Activated CD4-positive, alpha-beta T cell treated with anti-CD3 and anti-CD28 coated beads, Interleukin-2, amount 10 ng/mL, durations not matched to agents 7 days and 5 days (primary cell): ENCODE data around the gene EYS. TPM values are rescaled to one million over a fixed set of nuclear protein-coding genes. Genes with fewer than 3 reads are reported as not detected.

Experiments
- CTCF ChIA-PET: fragments of 350-600 bp; sonication (Branson Sonifier 250); formaldehyde crosslinking; loops from one replicate; lab custom pipeline; 2021; ENCODE audit warnings: antibody characterized with exemption; lab: Charles Lee
- POLR2A ChIA-PET: fragments of 350-600 bp; sonication (Branson Sonifier 250); formaldehyde crosslinking; loops from one replicate; lab custom pipeline; 2021; ENCODE audit warnings: antibody characterized with exemption; lab: Charles Lee
- DNase-seq: peaks from one replicate; pipeline ENCODE4 v3.0.0-alpha.2; 2020
- H3K27ac Mint-ChIP-seq: one replicate; pipeline ENCODE4 v1.8.0; 2021; ENCODE audit warnings: mild to moderate bottlenecking, moderate library complexity, mixed read lengths
- H3K27me3 Mint-ChIP-seq: one replicate; pipeline ENCODE4 v1.8.0; 2021; ENCODE audit warnings: mixed read lengths
- H3K36me3 Mint-ChIP-seq: one replicate; pipeline ENCODE4 v1.8.0; 2021; ENCODE audit warnings: low read depth, mixed read lengths
- H3K4me1 Mint-ChIP-seq: one replicate; pipeline ENCODE4 v1.8.0; 2021; ENCODE audit warnings: mixed read lengths
- H3K4me3 Mint-ChIP-seq: one replicate; pipeline ENCODE4 v1.8.0; 2021; ENCODE audit warnings: mild to moderate bottlenecking, moderate library complexity, mixed read lengths
- H3K9me3 Mint-ChIP-seq: one replicate; pipeline ENCODE4 v1.8.0; 2021; ENCODE audit warnings: mixed read lengths
- total RNA-seq, 2 experiments: library from RNA; stranded (reverse); gene quantifications; one replicate each; pipeline ENCODE4 v1.2.3, GENCODE V29; 2021

The EYS gene
- total RNA-seq, 2 experiments from 2014 or later: not detected

DNA sequence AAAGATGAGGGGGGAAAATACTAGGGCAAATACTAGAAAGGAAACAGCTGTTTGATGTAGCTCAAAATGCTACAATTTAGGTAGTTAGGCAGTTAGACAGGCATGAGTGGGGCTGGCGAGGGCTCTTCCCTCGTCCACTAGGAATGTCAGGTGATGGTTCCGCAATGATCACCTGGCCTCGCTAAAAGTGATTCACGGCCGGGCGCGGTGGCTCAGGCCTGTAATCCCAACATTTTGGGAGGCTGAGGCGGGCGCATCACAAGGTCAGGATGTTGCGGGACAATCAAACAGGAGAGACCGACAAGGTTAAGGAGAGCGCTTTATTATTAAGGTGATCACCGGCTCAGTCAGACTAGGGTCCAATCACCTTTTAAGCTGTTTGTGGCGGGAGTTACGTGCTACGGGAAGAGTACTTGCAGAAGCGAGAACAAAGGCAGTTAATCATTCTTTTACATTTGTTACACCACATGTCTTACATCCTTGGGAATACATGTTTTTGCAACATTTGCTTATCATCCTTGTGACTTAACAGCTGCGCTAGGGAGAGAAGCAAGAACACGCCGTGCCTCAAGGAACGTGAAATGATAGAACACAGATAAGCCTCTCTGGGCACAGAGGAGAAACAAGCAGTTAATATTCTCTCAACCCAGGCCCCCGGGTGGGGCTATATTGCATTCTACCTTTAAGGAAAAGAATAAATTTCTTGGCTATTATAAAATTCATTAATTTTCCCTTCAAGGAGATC, 1025.4 kb downstream of the EYS start:
- H3K9me3 Mint-ChIP-seq: peaks cover 3% of the 10 kb centered on the region
- POLR2A ChIA-PET: no interaction called here
- H3K4me3 Mint-ChIP-seq: no peak overlapping the region
- no peak overlapping the region for H3K27ac Mint-ChIP-seq
- H3K4me1 Mint-ChIP-seq: no peaks in the 10 kb centered on the region
- no peaks in the 10 kb centered on the region for H3K27me3 Mint-ChIP-seq
- CTCF ChIA-PET: no interaction called here
- DNase-seq: no peak
- H3K36me3 Mint-ChIP-seq: no peaks in the 10 kb centered on the region

DNA sequence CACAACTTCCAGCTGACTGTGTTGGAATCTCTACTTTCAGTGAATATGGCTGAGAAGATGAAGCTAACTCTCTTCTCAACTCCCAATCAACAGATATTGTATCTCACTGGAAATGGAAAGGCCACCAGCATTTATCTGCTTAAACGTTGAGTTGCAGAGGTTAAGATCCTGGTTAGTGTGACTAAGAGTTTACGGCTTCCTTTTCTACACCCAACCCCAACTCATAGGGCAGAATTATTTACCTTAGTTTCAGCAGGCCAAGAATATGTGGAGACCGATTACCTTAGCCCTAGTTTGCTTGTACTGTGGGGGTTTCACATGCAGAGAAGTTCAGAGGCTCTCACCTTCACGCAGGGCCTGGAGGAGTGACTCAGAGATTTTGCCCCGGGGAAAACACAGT, 1026.6 kb downstream of the EYS start:
- H3K9me3 Mint-ChIP-seq: peaks cover 3% of the 10 kb centered on the region
- POLR2A ChIA-PET: no interaction called here
- no peaks in the 10 kb centered on the region for H3K27me3 Mint-ChIP-seq
- no peak overlapping the region for H3K4me3 Mint-ChIP-seq
- no peak for DNase-seq
- no peaks in the 10 kb centered on the region for H3K4me1 Mint-ChIP-seq
- CTCF ChIA-PET: no interaction called here
- no peaks in the 10 kb centered on the region for H3K36me3 Mint-ChIP-seq
- H3K27ac Mint-ChIP-seq: no peak overlapping the region

- Mint-ChIP-seq H3K4me1 (no peaks in the 10 kb centered on the region), H3K4me3 (no peak overlapping the region)
- CTCF ChIA-PET: interaction anchor here (0.5 kb wide), 1 partner anchor 17 kb away, joined by 3 read pairs; no protein-coding TSS in a partner anchor
These were observed 1027.6 kb downstream of the EYS start for GRCh38 chr6:64679416-64679815.

DNA sequence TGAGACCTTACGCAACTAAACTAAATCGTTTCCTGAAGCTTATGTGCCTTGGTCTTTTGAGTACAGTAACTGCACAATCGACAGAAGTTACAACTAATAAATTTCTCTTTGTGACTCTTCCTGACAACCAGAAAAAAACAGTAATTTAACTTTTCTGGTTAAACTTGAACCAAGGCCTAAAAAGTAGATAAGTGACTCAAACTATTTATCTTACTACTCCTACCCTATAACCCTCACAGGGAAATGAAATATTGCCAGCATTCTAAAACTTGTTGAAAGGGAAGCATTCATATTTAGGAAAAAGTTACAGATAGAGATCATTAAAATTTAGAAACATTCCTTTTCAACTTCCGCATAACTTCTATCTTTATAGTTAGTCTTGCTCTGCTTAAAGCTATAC, 1034.4 kb downstream of the EYS start:
- Mint-ChIP-seq H3K4me1 (no peaks in the 10 kb centered on the region), H3K36me3 (no peaks in the 10 kb centered on the region), H3K9me3 (peaks cover 7% of the 10 kb centered on the region), H3K4me3 (no peak overlapping the region), H3K27me3 (no peaks in the 10 kb centered on the region), H3K27ac (no peak overlapping the region)
- ChIA-PET CTCF (no interaction called here), POLR2A (no interaction called here)
- DNase-seq: no peak

More at GRCh38 chr6:64679416-64679815, 1027.6 kb downstream of the EYS start:
- no peak for DNase-seq
- POLR2A ChIA-PET: no interaction called here
- Mint-ChIP-seq H3K36me3 (no peaks in the 10 kb centered on the region), H3K27me3 (no peaks in the 10 kb centered on the region), H3K9me3 (peaks cover 3% of the 10 kb centered on the region), H3K27ac (no peak overlapping the region)

DNA sequence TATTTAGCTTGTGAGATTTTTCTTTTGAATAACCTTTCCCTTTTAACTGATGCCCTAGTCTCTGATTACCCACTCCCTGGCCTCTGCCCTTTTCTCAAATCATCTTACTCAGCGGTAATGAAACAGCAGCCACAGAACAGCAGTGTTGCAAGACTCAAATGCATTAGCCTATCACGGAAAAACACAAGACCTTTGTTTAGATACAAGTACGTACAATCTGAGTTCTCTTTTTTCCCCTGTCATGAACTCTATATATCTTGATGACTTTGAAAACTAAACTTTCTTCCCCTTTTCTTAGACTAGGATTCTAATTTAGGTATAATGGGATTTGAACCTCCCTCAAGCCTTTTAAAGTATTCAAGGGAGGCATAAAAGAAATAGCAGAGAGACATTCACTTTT, 1034.9 kb downstream of the EYS start:
- no peak overlapping the region for H3K27ac Mint-ChIP-seq

GRCh38 chr6:64665137-64665536, 1041.9 kb downstream of the EYS start:
- no peak for DNase-seq

More for the DNA sequence above, 1034.9 kb downstream of the EYS start:
- DNase-seq: no peak
- ChIA-PET CTCF (no interaction called here), POLR2A (no interaction called here)
- H3K27me3 Mint-ChIP-seq: no peaks in the 10 kb centered on the region
- no peaks in the 10 kb centered on the region for H3K36me3 Mint-ChIP-seq
- H3K4me1 Mint-ChIP-seq: no peaks in the 10 kb centered on the region
- H3K9me3 Mint-ChIP-seq: peaks cover 7% of the 10 kb centered on the region
- H3K4me3 Mint-ChIP-seq: no peak overlapping the region

GRCh38 chr6:64664480-64664879, 1042.5 kb downstream of the EYS start:
- CTCF ChIA-PET: no interaction called here
- Mint-ChIP-seq H3K9me3 (peaks cover 11% of the 10 kb centered on the region), H3K4me3 (no peak overlapping the region), H3K27me3 (no peaks in the 10 kb centered on the region), H3K36me3 (no peaks in the 10 kb centered on the region), H3K4me1 (no peaks in the 10 kb centered on the region), H3K27ac (no peak overlapping the region)
- no peak for DNase-seq
- POLR2A ChIA-PET: no interaction called here

More at GRCh38 chr6:64665137-64665536, 1041.9 kb downstream of the EYS start:
- Mint-ChIP-seq H3K27me3 (no peaks in the 10 kb centered on the region), H3K4me3 (no peak overlapping the region), H3K9me3 (peaks cover 11% of the 10 kb centered on the region), H3K27ac (no peak overlapping the region), H3K4me1 (no peaks in the 10 kb centered on the region), H3K36me3 (no peaks in the 10 kb centered on the region)
- CTCF ChIA-PET: no interaction called here
- POLR2A ChIA-PET: no interaction called here

- ChIA-PET POLR2A (no interaction called here), CTCF (no interaction called here)
- no peaks in the 10 kb centered on the region for H3K27me3 Mint-ChIP-seq
- peaks cover 7% of the 10 kb centered on the region for H3K9me3 Mint-ChIP-seq
- H3K4me3 Mint-ChIP-seq: no peak overlapping the region
- DNase-seq: no peak
- H3K27ac Mint-ChIP-seq: no peak overlapping the region
- H3K4me1 Mint-ChIP-seq: no peaks in the 10 kb centered on the region
- H3K36me3 Mint-ChIP-seq: no peaks in the 10 kb centered on the region
These were observed 1063.0 kb downstream of the EYS start for GRCh38 chr6:64644024-64644423.

DNA sequence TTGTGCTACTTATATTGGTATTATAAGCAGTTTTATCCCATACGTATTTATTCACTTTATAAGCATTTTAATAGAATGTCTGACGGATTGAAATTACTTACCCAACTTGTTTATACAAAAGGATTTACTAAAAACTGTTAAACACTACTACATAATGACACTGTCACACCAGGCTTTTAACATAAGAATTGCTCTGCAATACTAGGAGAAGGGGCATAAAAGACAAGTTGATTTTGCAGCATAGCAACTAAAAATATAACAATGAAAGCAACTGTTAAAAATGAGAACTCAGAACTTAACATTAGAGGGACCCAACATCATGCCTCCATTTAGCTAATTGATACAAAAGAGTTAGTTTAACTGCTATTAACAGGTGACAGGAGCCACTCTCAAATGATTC, 1076.1 kb downstream of the EYS start:
- no peak overlapping the region for H3K27ac Mint-ChIP-seq
- H3K4me1 Mint-ChIP-seq: no peaks in the 10 kb centered on the region
- H3K36me3 Mint-ChIP-seq: no peaks in the 10 kb centered on the region
- POLR2A ChIA-PET: no interaction called here
- H3K27me3 Mint-ChIP-seq: no peaks in the 10 kb centered on the region
- no peak overlapping the region for H3K4me3 Mint-ChIP-seq
- H3K9me3 Mint-ChIP-seq: peaks cover 3% of the 10 kb centered on the region
- CTCF ChIA-PET: no interaction called here
- no peak for DNase-seq

GRCh38 chr6:64622944-64623343, 1084.1 kb downstream of the EYS start:
- Mint-ChIP-seq H3K36me3 (no peaks in the 10 kb centered on the region), H3K4me1 (no peaks in the 10 kb centered on the region), H3K9me3 (peaks cover 16% of the 10 kb centered on the region), H3K27ac (no peak overlapping the region), H3K27me3 (no peaks in the 10 kb centered on the region), H3K4me3 (no peak overlapping the region)
- DNase-seq: no peak
- CTCF ChIA-PET: no interaction called here
- POLR2A ChIA-PET: interaction anchor here (0.6 kb wide), 1 partner anchor 104 kb away, joined by 3 read pairs; no protein-coding TSS in a partner anchor

DNA sequence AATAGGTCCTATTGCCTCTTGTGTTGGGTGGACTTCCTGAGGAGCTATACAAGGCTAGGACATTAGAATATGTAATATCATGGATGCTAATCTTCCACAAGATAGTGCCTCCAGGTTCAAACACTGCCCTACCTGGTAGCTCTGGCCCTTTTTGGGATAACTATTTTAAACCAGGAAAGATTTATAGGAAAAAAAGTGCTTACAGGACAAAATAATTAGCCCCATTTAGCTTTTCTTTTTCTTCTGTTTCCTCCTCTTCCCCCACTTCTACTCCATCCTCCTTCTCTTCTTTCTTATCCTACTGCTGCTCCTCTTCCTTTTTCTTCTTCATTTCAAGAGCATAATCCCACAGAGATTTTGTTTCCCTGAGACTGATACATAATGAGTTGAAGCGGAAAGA, 1104.0 kb downstream of the EYS start:
- Mint-ChIP-seq H3K4me1 (no peaks in the 10 kb centered on the region), H3K9me3 (peaks cover 7% of the 10 kb centered on the region), H3K36me3 (no peaks in the 10 kb centered on the region), H3K27ac (no peak overlapping the region), H3K27me3 (no peaks in the 10 kb centered on the region), H3K4me3 (no peak overlapping the region)
- CTCF ChIA-PET: no interaction called here
- POLR2A ChIA-PET: no interaction called here
- no peak for DNase-seq

GRCh38 chr6:64591676-64592036, 1115.4 kb downstream of the EYS start:
- Mint-ChIP-seq H3K27ac (no peak overlapping the region), H3K4me1 (no peaks in the 10 kb centered on the region), H3K4me3 (no peak overlapping the region), H3K9me3 (peaks cover 12% of the 10 kb centered on the region), H3K36me3 (no peaks in the 10 kb centered on the region), H3K27me3 (no peaks in the 10 kb centered on the region)
- POLR2A ChIA-PET: no interaction called here
- CTCF ChIA-PET: no interaction called here
- DNase-seq: no peak

DNA sequence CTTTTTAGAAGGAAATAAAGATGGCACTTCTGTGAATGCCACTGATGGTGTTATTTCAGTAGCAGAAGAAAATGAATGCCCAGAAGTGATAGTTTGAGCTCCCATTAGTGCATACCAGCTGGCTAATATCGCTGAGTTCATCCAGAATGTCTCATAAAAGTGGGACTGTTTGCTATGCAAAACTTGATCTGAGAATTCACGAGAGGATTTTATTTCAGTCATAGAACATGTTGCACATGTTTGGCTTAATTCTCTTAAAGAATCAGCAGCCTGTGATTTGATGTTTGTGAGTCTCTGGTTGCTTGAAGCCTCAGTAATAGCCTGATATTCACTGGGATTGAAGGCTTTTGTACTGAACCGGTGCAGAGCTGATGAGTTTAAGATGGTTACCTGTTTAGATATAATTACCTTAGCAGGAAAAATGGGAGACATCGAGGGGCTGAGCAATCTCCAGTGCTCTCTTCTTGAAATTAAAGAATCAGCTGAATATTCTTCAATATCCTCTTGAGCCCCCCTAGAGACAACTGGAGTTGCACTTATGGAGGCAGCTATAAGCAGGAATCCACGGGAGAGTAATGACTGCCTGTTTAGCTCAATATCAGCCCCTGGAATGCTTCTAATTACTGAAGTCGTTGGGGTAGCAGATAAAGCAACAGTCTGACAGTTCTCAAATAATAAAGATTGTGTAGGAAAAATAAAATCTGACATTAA, 1115.9 kb downstream of the EYS start:
- CTCF ChIA-PET: no interaction called here
- H3K27ac Mint-ChIP-seq: no peak overlapping the region
- no peaks in the 10 kb centered on the region for H3K27me3 Mint-ChIP-seq
- no peak overlapping the region for H3K4me3 Mint-ChIP-seq
- no peaks in the 10 kb centered on the region for H3K36me3 Mint-ChIP-seq
- POLR2A ChIA-PET: no interaction called here
- H3K9me3 Mint-ChIP-seq: peaks cover 9% of the 10 kb centered on the region
- DNase-seq: no peak
- H3K4me1 Mint-ChIP-seq: no peaks in the 10 kb centered on the region
